ENCODE measurements around the gene CRY1.

The CRY1 gene

GRCh38 chr12:107125833-107126232 lies 32.5 kb upstream of the CRY1 start:
- no peak for TF ChIP-seq MAX (IDR thresholded peaks at IDR 0.05; ENCODE audit: low read depth, low read length)
- TF ChIP-seq MYC (IDR thresholded peaks at IDR 0.05; ENCODE audit: low read depth, low read length) = no peak
- TF ChIP-seq POLR2A (IDR thresholded peaks at IDR 0.05; ENCODE audit: extremely low read depth, insufficient read length) = no peak
- no peak for TF ChIP-seq CTCF (IDR thresholded peaks at IDR 0.05; ENCODE audit: low read depth, low read length)
- H3K4me3 ChIP-seq (ENCODE audit: low read depth, low read length) = no peak overlapping the region
- no peak for DNase-seq (ENCODE audit: low read depth)

GRCh38 chr12:107122452-107122958 lies 29.2 kb upstream of the CRY1 start:
- no peak for TF ChIP-seq MYC (IDR thresholded peaks at IDR 0.05; ENCODE audit: low read depth, low read length)
- no peak for TF ChIP-seq CTCF (IDR thresholded peaks at IDR 0.05; ENCODE audit: low read depth, low read length)
- no peak for DNase-seq (ENCODE audit: low read depth)
- no peak overlapping the region for H3K4me3 ChIP-seq (ENCODE audit: low read depth, low read length)

GRCh38 chr12:107119091-107119490 lies 25.7 kb upstream of the CRY1 start:
- H3K4me3 ChIP-seq (ENCODE audit: low read depth, low read length) = no peak overlapping the region
- no peak for DNase-seq (ENCODE audit: low read depth)
- no peak for TF ChIP-seq CTCF (IDR thresholded peaks at IDR 0.05; ENCODE audit: low read depth, low read length)
- TF ChIP-seq MYC (IDR thresholded peaks at IDR 0.05; ENCODE audit: low read depth, low read length) = no peak
- no peak for TF ChIP-seq POLR2A (IDR thresholded peaks at IDR 0.05; ENCODE audit: extremely low read depth, insufficient read length)
- TF ChIP-seq MAX (IDR thresholded peaks at IDR 0.05; ENCODE audit: low read depth, low read length) = no peak

- H3K4me3 ChIP-seq (ENCODE audit: low read depth, low read length) = no peak overlapping the region
- no peak for DNase-seq (ENCODE audit: low read depth)
- TF ChIP-seq POLR2A (IDR thresholded peaks at IDR 0.05; ENCODE audit: extremely low read depth, insufficient read length) = no peak
- no peak for TF ChIP-seq CTCF (IDR thresholded peaks at IDR 0.05; ENCODE audit: low read depth, low read length)
- TF ChIP-seq MYC (IDR thresholded peaks at IDR 0.05; ENCODE audit: low read depth, low read length) = no peak
- no peak for TF ChIP-seq MAX (IDR thresholded peaks at IDR 0.05; ENCODE audit: low read depth, low read length)
Observed at GRCh38 chr12:107118624-107119023, 25.3 kb upstream of the CRY1 start.

GRCh38 chr12:107115119-107115518 lies 21.8 kb upstream of the CRY1 start:
- DNase-seq (ENCODE audit: low read depth) = peak; percentile 70
- TF ChIP-seq CTCF (IDR thresholded peaks at IDR 0.05; ENCODE audit: low read depth, low read length) (no peak), MAX (IDR thresholded peaks at IDR 0.05; ENCODE audit: low read depth, low read length) (no peak), MYC (IDR thresholded peaks at IDR 0.05; ENCODE audit: low read depth, low read length) (no peak), POLR2A (IDR thresholded peaks at IDR 0.05; ENCODE audit: extremely low read depth, insufficient read length) (no peak)
- no peak overlapping the region for H3K4me3 ChIP-seq (ENCODE audit: low read depth, low read length)

- H3K4me3 ChIP-seq (ENCODE audit: low read depth, low read length) = no peak overlapping the region
- DNase-seq (ENCODE audit: low read depth) = no peak
- no peak for TF ChIP-seq POLR2A (IDR thresholded peaks at IDR 0.05; ENCODE audit: extremely low read depth, insufficient read length)
- TF ChIP-seq MYC (IDR thresholded peaks at IDR 0.05; ENCODE audit: low read depth, low read length) = no peak
- no peak for TF ChIP-seq MAX (IDR thresholded peaks at IDR 0.05; ENCODE audit: low read depth, low read length)
- no peak for TF ChIP-seq CTCF (IDR thresholded peaks at IDR 0.05; ENCODE audit: low read depth, low read length)
Observed at GRCh38 chr12:107111314-107111713, 18.0 kb upstream of the CRY1 start.

All from NB4 (cell line).